Activated CD8-positive, alpha-beta memory T cell treated with anti-CD3 and anti-CD28 coated beads for 24 hours (primary cell): ENCODE results near the gene KCNQ1OT1.

ENCODE experiments used
- DNase-seq: peaks from one replicate; pipeline ENCODE4 v3.0.0-alpha.2; 2020

KCNQ1OT1 gene

GRCh38 chr11:2719831-2720590 is 20.2 kb upstream of the KCNQ1OT1 start:
- DNase-seq = no peak

- no peak for DNase-seq
Measured at GRCh38 chr11:2718817-2719438, 19.1 kb upstream of the KCNQ1OT1 start.

DNA sequence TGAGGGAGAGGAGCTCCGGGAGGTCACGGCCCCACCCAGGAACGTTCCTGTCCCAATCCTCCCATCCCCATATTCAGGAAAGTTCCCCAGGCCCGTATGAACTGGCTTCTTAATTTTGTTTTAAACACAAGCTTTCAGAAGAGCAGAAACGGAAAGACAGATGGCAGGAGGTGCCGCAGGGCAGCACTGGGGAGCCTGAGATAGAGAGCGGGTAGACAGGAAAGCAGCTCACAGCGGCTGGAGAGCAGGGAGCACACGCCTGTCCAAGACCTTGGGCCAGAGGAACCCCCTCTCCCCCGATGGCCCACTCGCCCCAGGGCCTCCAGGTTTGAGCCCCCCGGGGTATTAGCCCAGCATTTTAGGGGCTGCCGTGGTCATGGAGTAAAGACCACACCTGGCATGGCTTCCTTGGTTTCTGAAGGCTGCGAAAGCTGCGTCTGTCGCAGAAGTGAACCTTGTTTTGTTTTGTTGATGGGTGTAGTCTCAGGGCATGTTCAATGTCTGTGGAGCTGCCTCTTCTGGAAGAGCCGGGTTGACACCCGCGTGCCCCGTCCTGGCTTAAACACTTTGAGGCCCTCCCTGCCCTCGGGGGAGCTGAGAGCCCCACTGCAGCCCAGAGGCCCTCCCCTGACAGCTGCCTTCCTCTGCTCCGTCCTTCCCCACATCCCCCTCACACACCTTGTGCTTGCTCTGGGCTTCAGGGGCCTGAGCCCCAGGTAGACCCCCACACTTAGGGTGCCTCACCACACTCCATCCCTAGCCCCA is 17.9 kb upstream of the KCNQ1OT1 start:
- DNase-seq = no peak

DNA sequence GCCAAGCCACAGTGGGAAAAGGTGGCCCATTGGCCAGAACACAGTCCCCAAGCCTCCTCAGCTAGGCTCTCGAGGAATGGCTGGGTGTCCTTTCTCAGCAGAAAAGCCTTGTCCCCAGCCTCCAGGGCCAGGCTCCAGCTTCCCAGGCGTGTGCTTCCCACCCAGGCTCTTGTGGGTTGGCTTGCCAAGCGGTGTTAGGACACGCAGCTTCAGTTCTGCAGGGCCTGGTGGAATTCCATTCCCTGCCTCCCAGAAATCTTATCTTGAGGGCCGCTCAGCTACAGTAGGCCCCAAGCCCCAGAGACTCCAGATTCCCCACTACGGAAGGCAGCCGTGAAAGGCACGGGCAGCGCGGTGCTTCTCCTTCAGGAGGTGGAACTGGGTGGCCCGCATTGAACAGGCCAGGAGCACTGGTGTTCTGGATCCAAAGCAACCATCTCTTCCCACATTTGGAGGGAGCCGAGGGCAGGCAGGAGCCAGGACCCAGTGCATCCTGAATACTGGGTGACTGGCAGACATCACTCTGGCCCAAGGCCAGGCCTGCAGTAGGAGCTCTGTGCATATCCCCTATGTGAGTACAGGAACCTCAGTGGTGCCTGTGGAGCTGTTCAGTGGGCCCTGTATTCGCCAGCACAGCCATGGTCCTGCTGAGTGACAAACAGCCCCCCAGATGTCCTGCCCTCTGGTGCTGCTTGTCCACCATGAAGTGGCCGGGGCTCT is 16.7 kb upstream of the KCNQ1OT1 start:
- no peak for DNase-seq

DNA sequence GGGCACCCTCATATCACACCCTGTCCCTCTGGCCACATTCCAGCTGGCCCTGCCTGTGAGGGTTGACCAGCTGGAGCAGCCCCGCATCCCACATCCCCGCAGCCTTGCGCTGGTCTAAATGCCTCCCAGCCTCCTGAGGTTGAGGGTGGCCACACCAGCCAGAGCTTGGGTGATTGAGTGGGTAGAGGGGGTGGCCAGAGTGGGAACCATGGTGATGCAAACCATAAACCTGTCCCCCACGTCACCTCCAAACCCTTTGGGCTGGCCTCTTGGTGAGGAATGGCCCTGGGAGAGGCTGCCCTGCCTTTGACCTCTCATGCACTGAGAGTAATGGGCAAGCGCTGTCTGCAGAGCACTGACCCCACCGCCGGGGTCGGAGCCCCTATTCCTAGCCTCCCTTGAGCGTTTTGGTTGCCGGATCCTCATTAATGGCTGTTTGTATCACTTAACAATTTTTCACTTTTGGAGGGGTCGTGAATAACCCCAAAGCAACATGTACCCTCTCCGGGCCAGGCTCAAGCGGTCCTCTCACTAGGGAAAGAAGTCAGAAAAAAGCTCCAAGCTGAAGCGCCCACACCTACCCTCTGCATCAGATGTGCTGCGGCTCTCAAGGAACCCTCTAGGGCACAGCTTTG is 16.0 kb upstream of the KCNQ1OT1 start:
- no peak for DNase-seq

DNA sequence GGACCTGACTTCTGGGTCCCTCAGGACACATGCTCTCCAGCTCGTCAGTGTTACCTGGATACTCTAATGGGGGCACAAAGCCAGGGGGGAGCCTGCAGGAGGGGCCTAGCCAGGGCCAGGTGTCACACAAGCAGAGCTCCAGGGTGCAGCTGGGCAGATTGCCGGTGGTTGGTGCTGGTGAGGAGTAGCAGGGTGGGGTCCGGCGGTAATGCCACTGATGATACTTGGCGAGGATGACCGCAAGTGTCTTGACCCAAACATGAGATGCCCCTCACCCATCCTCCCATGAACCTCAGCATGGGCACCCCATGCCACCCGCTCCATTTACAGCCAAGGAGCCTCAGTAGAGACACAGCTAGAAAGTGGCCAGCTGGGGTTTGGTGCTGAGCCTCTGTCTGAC is 15.1 kb upstream of the KCNQ1OT1 start:
- DNase-seq = no peak

DNA sequence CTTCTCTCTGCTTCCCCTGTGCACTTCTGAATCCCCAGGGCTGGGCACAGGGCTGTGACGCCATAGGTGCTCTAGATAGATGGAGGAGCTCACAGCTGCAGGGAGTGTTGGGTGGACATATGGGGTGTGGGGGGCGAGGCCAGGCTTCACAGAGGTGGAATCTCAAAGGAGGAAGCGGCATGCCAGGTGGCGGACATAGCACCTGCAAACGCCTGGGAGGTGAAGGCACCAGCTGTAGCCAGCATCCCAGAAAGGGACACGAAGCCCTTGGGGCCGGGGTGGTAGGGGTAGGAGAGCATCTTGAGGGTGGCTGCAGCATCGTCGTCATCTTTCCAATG is 14.6 kb upstream of the KCNQ1OT1 start:
- DNase-seq = no peak

- DNase-seq = no peak
Measured at GRCh38 chr11:2713661-2714462, 14.1 kb upstream of the KCNQ1OT1 start.

- DNase-seq = no peak
Measured at GRCh38 chr11:2713094-2713493, 13.3 kb upstream of the KCNQ1OT1 start.

- no peak for DNase-seq
Measured at GRCh38 chr11:2711161-2711560, 11.4 kb upstream of the KCNQ1OT1 start.

GRCh38 chr11:2709429-2709828 is 9.6 kb upstream of the KCNQ1OT1 start:
- DNase-seq = no peak

DNA sequence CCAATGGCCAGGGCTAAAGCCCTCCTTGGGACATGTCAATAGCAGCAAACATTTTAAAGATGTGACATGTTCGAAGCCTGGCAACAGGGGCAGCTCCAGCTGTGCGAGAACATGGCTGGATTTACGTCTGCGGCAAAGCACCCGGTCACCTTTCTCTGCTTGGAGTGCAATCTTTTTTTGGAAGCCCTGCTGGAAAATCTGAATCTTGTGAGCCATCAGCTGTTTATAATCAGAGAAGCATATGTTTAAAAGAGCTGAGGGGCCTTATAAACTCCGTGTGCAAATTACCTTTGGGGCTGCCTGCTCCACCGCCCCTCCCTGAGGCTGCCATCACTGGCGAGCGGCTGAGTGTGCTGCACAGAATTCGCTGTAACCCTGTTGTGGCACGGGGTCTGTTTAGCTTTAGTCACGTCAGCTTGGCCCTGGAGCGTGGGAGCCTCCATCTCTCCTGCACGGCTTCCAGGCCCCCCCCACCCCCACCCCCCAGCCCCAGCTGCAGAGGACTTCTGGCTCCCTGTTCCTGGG is 9.0 kb upstream of the KCNQ1OT1 start:
- no peak for DNase-seq

- no peak for DNase-seq
Measured at GRCh38 chr11:2708151-2708581, 8.4 kb upstream of the KCNQ1OT1 start.

DNA sequence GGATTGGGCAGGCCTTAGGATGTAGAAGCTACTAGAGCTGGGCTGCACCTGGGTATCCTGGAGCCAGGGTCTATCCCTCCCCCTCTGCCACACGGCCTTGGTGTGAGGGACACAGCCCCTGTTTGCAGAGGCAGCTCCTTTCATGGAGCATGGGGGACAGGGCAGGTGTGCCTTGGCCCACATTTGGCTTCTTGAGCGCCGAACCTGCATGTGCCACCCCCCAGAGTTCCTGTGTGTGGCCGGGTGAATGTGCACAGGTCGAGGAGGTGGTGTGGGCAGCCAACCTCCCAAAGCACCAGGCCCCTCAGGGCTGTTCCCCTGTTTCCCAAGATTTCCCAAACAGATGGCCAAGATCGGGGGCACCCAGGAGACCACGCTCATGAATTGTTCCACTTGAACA is 7.9 kb upstream of the KCNQ1OT1 start:
- DNase-seq = no peak

- no peak for DNase-seq
Measured at GRCh38 chr11:2706321-2706720, 6.5 kb upstream of the KCNQ1OT1 start.

DNA sequence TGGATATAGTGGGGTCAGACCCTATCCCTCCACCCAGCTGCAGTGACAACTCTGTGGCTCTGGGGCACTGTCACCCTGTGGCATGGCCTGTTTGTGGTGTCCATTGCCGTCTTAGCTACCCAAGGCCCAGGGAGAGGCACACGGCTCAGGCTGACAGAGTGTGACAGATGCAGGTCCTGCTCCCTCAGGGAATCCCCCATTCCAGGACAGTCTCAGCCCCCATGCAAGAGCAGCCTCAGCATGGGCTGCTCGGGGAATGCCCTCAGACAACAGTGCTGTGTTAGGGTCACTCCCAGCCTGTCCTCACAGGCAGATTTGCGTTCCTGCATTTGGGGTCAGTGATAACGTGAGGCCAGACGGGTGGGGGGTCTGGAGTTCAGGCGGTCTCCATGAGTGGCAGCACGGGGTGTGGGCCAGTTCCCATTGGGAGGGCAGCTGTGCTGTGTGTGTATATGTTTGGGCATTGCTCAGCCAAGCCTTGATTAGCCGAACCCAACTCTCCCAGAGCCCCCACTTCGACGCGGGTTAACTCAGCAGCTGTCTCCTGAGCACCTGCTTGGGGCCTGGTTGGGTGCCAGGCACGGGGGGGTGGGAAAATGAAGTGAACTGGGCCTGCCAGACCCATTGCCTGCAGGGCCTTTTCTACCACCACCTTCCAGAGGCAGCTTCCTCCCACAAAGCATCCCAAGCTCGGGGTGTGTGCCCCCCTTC is 5.3 kb upstream of the KCNQ1OT1 start:
- DNase-seq = no peak

- DNase-seq = no peak
Measured at GRCh38 chr11:2704356-2704755, 4.6 kb upstream of the KCNQ1OT1 start.

DNA sequence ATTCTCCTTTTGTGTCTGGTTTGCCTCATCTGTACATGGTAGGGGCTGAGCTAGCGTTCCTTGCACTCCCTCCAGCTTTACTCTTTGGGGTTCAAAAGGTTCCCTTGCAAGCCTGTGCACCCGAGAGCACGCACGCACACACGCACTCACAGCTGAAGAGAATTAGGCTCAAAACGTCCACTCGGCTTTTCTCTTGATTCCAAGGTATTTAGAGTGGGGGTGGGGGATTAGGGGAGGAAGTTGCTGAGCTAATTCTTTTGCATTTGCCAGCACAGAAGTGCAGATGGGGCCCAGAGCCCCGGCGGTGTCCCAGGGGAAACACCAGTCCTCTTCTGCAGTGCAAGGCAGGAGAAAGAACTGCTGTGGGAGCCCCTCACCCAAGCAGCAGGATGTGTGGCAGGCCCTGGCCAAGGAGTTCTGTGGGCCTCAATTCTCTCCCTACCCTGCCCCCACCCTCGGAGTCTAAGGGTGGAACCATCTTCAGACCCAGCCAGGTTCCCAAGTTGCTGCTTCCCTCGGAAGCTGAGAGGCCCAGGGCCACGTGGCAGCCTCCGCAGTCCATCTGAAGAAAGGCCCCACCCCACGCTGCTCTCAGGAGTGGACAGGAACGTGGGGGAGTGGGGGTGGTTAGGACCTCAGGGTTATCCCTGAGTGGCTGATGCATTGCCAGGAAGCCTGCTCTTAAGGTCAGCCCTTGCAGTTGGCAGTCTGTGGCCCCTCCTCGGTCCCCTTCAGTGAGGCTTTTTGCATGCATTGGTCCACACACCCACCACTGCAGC is 3.8 kb upstream of the KCNQ1OT1 start:
- no peak for DNase-seq

DNA sequence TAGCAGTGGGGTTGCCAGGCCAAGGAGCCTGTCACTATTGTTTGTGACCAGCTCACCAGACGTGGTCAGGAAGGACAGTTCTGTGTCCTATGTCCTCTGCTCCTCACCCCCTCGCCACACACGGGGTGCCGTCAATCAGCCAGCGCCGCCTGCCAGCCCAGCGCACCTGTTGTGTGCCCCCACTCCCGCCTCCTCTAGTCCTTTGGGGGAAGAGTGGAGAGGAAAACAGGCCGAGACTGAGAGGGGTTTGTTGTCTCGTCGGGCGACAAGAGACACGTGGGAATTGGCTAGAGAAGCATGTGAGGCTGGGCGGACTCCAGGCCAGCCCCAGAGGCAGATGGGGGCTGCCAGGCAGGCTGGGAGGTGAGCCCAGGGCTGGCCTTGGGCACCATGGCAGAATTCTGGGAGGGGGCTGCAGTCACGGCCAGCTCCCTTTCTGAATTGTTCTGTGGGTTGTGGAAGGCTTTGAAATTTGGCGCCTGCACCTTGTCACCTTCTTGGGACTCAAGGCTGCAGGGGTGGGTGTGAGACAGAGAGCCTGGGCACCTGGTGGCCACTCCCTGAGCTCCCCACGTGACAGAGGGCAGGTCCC is 3.1 kb upstream of the KCNQ1OT1 start:
- no peak for DNase-seq

GRCh38 chr11:2701898-2702434 is 2.2 kb upstream of the KCNQ1OT1 start:
- DNase-seq = no peak
